GM19043 (cell line): ENCODE results near the gene MXRA8.
A peak's percentile ranks its signal among the peaks of the same experiment; 100 is the strongest.
"Not testable (repeated sequence)": the region's sequence is repeated elsewhere in the genome, so short reads cannot be mapped to it uniquely, and the experiment has no call there.

Experiments used
- ATAC-seq: cut with Tn5 transposase; IDR thresholded peaks from one replicate; pipeline ENCODE4 v1.9.1; 2021; ENCODE audit warnings: low read depth; ENCODE audit not compliant: unreplicated experiment

Gene MXRA8

DNA sequence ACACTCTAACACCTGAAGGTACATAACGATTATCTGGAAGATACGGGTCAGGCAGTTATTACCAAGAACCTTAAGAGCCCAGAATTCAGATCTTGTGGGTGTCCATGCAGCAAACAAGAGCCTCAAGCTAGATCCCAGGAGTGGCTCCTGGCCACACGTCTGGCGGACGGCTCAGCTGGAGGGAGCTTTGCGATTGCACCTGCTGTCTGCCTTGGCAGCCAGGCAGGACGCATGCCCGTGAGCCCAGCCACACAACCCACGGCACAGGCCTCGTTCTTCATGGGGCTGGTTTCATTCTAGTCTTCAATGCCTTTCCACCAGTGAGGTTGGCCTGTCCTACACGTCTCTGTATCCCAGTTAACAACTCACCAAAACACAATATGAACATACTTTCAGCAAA is 35.1 kb upstream of the MXRA8 start:
- ATAC-seq = no peak

DNA sequence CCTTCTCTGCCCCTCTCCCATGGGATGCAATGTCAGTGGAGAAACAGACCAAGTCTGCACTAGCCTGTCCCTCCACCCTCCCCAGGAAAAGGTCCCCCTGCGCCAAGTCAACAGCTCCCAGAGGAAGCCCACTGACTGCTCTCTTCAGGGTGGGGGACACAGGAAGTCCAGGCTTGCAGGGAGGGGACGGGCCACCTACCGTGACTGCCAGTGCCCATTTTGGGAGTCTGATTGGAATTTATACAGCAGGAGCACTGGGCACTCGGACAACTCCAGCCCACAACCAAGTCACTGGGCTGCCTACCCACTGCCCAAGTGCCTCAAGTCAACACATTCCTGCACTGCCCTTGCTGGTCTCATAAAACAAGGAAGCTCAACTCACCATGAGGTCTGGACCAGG is 34.7 kb upstream of the MXRA8 start:
- no peak for ATAC-seq

DNA sequence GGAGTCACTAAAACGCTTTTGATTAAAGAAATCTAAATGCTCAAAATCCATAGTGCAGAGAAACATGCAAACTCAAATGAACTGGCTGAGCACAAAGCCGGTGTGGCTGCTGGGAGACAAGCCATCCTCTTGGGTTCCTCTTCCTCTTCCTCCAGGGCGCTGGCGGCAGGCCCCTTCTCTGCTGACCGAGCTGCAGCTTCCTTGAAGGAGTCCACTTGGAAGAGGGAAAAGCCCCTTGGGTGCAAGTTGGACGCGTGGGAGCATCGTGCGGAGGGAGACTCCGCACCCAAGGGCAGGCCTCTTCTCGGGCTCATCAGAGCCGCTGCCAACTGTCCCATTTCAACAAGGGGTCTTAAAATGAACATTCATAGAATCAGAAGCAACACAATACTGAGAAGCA is 32.9 kb upstream of the MXRA8 start:
- no peak for ATAC-seq

DNA sequence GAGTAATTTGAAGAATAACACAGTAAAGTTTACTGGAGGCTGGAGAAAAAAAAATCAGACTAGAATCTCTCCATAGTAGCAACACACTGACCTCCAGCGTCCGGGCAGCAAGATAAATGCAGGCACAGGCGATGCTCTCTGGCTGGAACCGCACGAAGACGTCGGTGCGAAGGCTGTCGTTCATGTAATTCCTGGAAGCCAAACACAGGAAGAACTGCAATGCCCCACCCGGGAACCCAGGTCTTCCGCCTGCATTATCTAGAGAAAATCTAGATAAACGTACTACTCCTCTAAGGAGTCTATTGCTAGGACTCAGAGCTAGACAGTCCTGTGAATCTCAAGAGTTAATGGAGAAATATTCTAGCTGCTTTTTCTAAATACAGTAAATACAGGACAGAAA is 32.3 kb upstream of the MXRA8 start:
- no peak for ATAC-seq

- ATAC-seq = no peak
Observed at GRCh38 chr1:1388078-1388472, 29.7 kb upstream of the MXRA8 start.

DNA sequence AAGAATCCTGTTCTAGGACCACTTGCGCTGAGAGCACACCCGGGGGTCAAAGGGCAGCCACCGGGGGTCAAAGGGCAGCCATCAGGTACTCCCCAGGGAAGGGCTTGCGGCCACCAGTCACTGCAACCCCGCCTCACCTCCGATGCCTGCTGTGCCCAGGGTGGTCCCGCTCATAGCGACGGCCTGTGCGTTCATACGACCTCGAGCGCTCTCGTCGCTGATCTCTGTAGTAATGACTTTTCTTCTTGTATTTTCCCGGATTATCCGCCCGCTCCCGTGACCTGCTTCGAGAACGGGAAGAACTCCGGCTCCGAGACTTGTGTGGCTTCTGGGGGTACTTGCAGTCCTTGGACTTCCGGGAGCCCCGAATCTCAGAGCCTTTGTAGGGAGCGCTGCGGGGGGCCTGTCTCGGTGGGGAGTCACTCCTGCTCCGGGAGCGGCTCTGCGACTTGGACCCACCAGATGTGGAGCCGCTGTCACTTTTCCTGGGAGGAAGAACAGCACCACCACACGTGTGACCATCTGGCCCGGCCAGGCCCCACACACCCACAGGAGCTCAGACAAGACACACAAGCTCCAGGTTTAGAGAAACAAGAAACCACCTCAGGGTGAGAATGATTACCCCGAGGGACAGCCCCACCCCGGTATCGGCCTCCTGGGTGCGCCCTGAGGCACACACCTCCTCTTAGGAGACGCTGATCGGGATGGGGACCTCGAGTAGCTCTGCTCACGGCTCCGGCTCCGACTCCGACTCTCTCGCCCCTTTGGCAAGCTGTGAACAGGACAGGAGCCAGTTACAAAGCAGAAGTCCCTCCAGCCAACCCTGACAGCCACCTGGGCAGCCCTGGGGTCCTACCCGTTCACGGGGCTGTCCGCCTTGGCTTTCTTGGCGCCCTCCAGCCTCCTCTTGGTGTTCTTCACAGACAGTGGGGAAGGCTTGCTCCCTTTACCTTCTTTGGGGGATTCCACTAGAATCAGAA is 29.0 kb upstream of the MXRA8 start:
- ATAC-seq = no peak

DNA sequence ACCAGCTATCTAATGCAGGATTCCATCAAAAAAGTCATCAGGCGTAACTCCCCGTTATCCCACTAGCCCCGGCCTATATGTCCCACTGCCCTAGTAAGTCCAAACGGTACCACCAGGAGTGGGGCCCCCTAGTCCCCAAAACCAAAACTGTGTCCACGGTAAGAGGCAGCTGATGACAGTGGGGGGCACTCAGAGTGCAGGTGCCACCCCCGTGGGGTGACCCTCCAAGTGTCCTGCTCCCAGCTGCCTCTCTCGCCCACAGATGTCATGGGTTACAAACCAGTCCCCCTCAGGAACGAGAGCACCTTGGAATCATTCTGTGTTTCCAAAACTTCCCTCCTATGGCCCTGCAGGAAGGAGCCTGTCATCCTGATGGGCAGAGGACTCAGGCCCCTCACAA is 27.6 kb upstream of the MXRA8 start:
- no peak for ATAC-seq

DNA sequence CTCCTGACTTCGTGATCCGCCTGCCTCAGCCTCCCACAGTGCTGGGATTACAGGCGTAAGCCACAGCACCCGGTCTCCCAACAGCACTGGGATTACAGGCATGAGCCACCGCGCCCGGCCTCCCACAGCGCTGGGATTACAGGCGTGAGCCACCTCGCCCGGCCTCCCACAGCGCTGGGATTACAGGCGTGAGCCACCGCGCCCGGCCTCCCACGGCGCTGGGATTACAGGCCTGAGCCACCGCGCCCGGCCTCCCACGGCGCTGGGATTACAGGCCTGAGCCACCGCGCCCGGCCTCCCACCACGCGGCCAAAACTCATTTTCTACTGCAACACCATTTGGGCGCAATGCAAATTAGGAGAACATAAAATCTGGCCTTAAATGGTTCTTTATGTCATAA is 27.0 kb upstream of the MXRA8 start:
- ATAC-seq = not testable (repeated sequence)

GRCh38 chr1:1381294-1381693 is 22.9 kb upstream of the MXRA8 start:
- ATAC-seq = no peak

- no peak for ATAC-seq
Observed at GRCh38 chr1:1380860-1381259, 22.5 kb upstream of the MXRA8 start.

- no peak for ATAC-seq
Observed at GRCh38 chr1:1377540-1378205, 19.3 kb upstream of the MXRA8 start.

DNA sequence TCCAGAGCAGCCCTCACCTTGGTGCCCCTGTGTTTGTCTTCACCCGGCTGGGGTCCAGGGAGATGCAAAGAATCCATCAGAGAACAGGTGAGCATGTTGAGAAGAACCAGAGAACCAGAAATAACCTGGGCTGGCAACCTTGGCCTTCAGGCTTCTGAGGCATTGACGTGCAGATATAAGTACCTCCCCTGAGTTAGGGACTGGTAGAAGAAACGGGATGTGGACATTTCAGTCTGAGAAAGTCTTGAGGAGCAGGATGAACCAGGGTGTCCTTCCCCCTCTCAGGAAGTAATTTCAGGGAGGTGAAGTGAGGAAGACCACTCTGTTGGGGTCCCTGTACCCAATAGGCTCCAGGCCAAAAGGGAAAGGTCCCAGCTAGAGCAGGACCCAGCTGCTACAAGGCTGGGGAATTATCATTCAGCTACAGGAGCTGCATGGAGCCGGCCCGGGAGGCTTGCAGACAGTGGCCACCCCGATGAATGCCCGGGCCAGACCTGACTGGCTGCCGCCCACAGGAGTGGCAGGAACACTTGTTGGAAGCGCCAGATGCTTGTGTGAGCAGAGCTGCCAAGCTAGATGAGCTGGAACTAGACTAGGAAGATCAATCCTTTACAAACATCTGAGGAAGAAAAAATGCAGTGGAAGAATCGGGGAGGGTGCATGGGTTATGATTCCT is 18.3 kb upstream of the MXRA8 start:
- ATAC-seq = no peak

DNA sequence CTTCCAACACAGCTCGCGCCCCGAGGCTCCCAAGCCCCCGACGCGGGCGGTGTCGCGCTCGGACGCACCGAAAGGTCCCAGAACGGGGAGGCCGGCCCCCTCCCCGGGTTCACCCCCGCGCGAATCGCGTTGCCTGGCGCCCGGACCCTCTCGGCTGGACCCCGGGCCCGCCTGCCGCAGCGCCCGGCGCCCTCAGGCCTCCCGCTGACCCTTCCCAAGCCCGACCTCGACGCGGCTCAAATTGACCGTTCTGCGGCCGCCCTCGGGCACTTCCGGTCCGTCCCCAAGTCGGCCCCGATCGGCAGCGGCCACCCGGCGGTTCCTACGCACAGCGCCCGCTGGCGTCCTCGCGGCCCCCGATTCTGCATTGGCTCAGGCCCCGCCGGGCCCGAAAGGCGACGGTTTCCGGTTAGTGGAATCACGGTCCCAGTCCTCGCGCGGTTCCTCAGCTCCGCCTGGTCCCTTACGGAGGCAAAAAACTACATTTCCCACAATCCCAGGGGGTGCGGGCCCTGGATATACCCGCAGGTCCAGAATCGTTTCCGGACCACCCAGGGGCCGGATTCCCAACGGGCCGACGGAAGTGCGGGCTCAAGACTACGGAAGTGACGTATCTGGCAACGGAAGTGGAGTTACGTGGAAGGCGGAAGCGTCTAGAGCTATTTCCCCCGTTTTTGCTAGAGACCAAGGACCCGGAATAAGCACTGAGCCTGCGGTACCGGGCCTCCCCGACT is 16.7 kb upstream of the MXRA8 start, which contains the start of gene AURKAIP1:
AURKAIP1 (minus strand) TSS at position 279 of the 734 bp plus-strand sequence. CDS start 451 bp downstream, outside the sequence.
- ATAC-seq = peak; percentile 83

- ATAC-seq = no peak
Observed at GRCh38 chr1:1374589-1374928, 16.2 kb upstream of the MXRA8 start.

DNA sequence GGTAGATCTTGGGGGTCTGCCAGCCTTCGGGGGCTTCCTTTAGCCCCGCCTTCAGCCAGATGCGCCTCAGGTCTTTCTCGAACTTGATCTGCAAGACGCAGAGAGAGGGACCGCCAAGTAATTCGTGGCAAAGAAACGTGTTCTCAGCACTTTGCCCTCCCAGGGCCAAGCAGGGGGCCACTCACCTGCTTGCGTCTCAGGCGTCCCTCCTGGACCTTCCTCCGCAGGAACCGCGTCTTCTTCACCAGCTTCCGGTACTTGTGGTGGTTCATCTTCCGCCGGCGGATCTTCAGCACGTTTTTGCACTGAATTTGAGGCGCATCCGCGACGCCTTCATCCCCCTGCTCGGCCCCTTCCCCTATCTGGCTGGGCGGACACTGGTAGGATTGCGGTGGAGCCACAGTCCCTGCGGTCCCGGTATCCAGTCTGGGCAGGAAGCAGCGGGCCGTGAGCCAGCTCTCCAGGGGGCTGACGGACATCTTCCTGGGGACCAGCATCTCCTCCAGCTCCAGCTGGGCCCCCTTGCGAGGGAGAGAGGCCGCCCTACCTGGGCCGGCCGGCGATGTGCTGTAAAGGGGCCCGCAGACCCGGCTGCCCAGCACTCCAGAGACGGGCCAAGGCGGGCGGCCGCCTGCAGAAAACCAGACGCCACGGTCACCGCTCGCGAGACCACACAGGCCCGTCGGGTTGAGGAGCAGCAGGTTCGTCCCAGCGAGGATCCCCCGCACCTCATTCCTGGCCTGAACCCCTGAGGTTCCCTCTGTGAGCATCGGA is 15.6 kb upstream of the MXRA8 start:
- no peak for ATAC-seq

- ATAC-seq = no peak
Observed at GRCh38 chr1:1373051-1373814, 14.9 kb upstream of the MXRA8 start.

GRCh38 chr1:1371746-1372711 is 13.7 kb upstream of the MXRA8 start:
- ATAC-seq = no peak

DNA sequence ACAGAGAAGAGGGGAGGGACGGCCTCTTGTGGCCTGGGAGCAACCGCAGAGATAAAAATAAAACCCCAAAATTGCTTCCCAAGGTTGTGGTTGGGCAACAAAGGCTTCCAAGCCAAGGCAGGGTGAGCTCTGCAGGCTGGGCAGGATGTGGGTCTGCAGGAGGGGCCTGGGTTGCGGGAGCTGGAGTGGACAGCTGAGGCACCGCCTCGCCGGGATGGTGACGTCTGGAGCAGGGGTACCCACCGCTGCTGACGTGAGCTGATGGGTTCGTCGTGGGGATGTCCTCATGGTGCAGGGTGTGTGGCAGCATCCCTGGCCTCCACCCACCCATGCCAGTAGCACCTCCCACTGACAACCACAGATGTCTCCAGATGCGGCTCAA is 13.0 kb upstream of the MXRA8 start:
- ATAC-seq = no peak
